ENCODE results near the gene SECTM1. TPM values are rescaled to one million over a fixed set of nuclear protein-coding genes. Genes with fewer than 3 reads are reported as not detected.
"Not testable (repeated sequence)": the region's sequence is repeated elsewhere in the genome, so short reads cannot be mapped to it uniquely, and the experiment has no call there.

Gene SECTM1
- total and polyA plus RNA-seq, 4 experiments from 2014 or later, result 2.2 to 6.1 (median 4.8) TPM

DNA sequence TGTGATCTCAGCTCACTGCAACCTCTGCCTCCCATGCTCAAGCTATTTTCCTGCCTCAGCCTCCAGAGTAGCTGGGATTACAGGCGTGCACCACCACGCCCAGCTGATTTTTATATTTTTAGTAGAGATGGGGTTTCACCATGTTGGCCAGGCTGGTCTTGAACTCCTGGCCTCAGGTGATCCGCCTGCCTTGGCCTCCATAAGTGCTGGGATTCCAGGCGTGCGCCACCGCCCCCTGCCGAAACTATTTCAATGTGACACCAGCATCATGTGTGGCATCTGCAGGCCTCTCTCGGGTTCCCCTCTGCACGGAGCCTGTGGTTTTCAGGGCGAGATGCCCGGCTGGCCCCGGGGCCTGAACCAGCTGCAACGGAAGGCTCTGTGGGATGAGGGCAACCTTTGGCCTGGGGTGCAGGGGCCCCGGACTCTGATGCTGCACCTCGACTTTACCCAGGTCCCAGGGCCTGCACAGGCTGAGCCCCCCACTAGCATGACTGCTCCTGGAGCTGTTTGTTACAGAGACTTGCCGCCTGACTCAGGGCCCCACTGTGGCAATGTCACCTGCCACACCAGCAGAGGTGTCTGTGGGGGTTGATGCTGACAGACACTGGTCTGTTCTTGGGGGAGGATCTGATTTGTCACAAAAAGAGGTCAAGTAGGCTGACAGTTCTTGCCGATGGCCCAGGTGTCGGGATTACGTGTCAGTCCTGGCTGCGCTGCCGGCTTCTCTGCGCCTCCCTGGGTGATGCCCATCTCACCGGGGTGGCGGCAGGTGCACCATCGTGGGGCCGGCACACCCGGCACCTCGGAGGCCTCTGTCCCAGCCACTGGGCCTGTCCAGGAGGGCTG lies 16.8 kb upstream of the SECTM1 start:
- H3K9me3 ChIP-seq (ENCODE audit: control insufficient read depth in 1 of 2, low read length in 2 of 2), result no peaks in the 10 kb centered on the region
- CTCF ChIA-PET (ENCODE audit: partially characterized antibody), result interaction anchor here (0.9 to 5.4 kb wide), 15 partner anchors 12 to 203 kb away, joined by 3 to 52 read pairs (median 3); partner anchors contain the start of gene SECTM1
- H3K27ac ChIP-seq (ENCODE audit: low read depth, low read length), result no peak overlapping the region
- no peak overlapping the region for H3K27ac Mint-ChIP-seq
- no peak overlapping the region for H3K4me3 ChIP-seq (ENCODE audit: low read length in 2 of 2)
- peaks cover 2 to 9% of the 10 kb centered on the region in 2 donors for H3K27me3 Mint-ChIP-seq
- no peaks in the 10 kb centered on the region for H3K9me3 Mint-ChIP-seq
- intact Hi-C loops (cut with micrococcal nuclease), result loop anchor here (1.0 to 10.0 kb wide), 4 partner anchors 64 to 424 kb away; no protein-coding TSS in a partner anchor
- H3K4me1 ChIP-seq (ENCODE audit: insufficient read depth, low read length), result peaks cover 6% of the 10 kb centered on the region
- peak in 1 of 5 donors; percentile 27 for DNase-seq
- H3K36me3 Mint-ChIP-seq, result no peaks in the 10 kb centered on the region
- H3K4me3 Mint-ChIP-seq, result no peak overlapping the region
- no peaks in the 10 kb centered on the region for H3K27me3 ChIP-seq (ENCODE audit: insufficient read depth, low read length)
- POLR2A ChIA-PET (ENCODE audit: partially characterized antibody), result no interaction called here
- H3K4me1 Mint-ChIP-seq, result peaks cover 0 to 13% (median 8%) of the 10 kb centered on the region in 4 donors
- H3K36me3 ChIP-seq (ENCODE audit: insufficient read depth, low read length), result no peaks in the 10 kb centered on the region

DNA sequence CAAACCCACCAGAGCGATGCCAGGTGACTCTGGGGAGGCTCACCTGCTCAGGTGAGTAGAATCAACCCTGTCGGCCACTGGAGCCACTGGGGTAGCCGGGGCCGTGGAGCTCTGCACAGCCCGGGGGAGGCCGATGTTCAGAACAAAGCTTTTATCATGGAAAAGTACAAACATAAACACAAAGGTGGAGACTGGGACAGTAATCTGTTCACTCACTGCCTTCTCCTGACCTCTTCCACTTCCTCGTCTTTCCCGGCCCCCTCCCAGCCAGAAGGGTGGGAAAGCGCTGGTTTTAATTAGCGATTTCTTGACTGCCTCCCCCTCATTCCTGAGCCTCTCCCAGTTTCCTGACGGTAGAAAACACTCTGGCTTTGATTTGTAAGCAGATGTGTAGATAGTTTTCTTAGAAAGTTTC lies 15.7 kb upstream of the SECTM1 start:
- H3K36me3 ChIP-seq (ENCODE audit: insufficient read depth, low read length), result no peaks in the 10 kb centered on the region
- H3K4me3 ChIP-seq (ENCODE audit: low read length in 2 of 2), result no peak overlapping the region
- intact Hi-C loops (cut with micrococcal nuclease), result no loop called here
- no peak overlapping the region for H3K27ac ChIP-seq (ENCODE audit: low read depth, low read length)
- no peak overlapping the region for H3K4me3 Mint-ChIP-seq
- ChIA-PET POLR2A (ENCODE audit: partially characterized antibody) (no interaction called here), CTCF (ENCODE audit: partially characterized antibody) (interaction anchor here (1.0 to 5.4 kb wide), 6 partner anchors 12 to 204 kb away, joined by 3 to 52 read pairs (median 4); partner anchors contain the start of gene SECTM1)
- H3K36me3 Mint-ChIP-seq, result no peaks in the 10 kb centered on the region
- DNase-seq, result no peak
- no peaks in the 10 kb centered on the region for H3K9me3 ChIP-seq (ENCODE audit: control insufficient read depth in 1 of 2, low read length in 2 of 2)
- no peaks in the 10 kb centered on the region for H3K27me3 ChIP-seq (ENCODE audit: insufficient read depth, low read length)
- H3K4me1 ChIP-seq (ENCODE audit: insufficient read depth, low read length), result peaks cover 6% of the 10 kb centered on the region
- H3K4me1 Mint-ChIP-seq, result peaks cover 0 to 13% (median 8%) of the 10 kb centered on the region in 4 donors
- peaks cover 2 to 5% of the 10 kb centered on the region in 2 donors for H3K27me3 Mint-ChIP-seq
- no peak overlapping the region for H3K27ac Mint-ChIP-seq
- no peaks in the 10 kb centered on the region for H3K9me3 Mint-ChIP-seq

- Mint-ChIP-seq H3K9me3 (no peaks in the 10 kb centered on the region), H3K4me1 (peaks cover 0 to 13% (median 8%) of the 10 kb centered on the region in 4 donors), H3K27me3 (peaks cover 2 to 5% of the 10 kb centered on the region in 2 donors), H3K27ac (peak overlapping the region in 1 of 7 donors; percentile 76), H3K4me3 (no peak overlapping the region), H3K36me3 (no peaks in the 10 kb centered on the region)
- ChIA-PET CTCF (ENCODE audit: partially characterized antibody) (interaction anchor here (1.4 to 5.4 kb wide), 2 partner anchors 12 to 66 kb away, joined by 3 to 52 read pairs; no protein-coding TSS in a partner anchor), POLR2A (ENCODE audit: partially characterized antibody) (no interaction called here)
- H3K4me1 ChIP-seq (ENCODE audit: insufficient read depth, low read length), result peaks cover 6% of the 10 kb centered on the region
- no peak overlapping the region for H3K4me3 ChIP-seq (ENCODE audit: low read length in 2 of 2)
- H3K36me3 ChIP-seq (ENCODE audit: insufficient read depth, low read length), result no peaks in the 10 kb centered on the region
- intact Hi-C loops (cut with micrococcal nuclease), result no loop called here
- no peak overlapping the region for H3K27ac ChIP-seq (ENCODE audit: low read depth, low read length)
- H3K27me3 ChIP-seq (ENCODE audit: insufficient read depth, low read length), result no peaks in the 10 kb centered on the region
- H3K9me3 ChIP-seq (ENCODE audit: control insufficient read depth in 1 of 2, low read length in 2 of 2), result no peaks in the 10 kb centered on the region
- no peak for DNase-seq
Measured at GRCh38 chr17:82348866-82349265, 15.3 kb upstream of the SECTM1 start.

- no peak overlapping the region for H3K27ac ChIP-seq (ENCODE audit: low read depth, low read length)
- H3K27ac Mint-ChIP-seq, result peak overlapping the region in 1 of 7 donors; percentile 76
- H3K4me1 ChIP-seq (ENCODE audit: insufficient read depth, low read length), result peaks cover 6% of the 10 kb centered on the region
- no peaks in the 10 kb centered on the region for H3K9me3 ChIP-seq (ENCODE audit: control insufficient read depth in 1 of 2, low read length in 2 of 2)
- ChIA-PET POLR2A (ENCODE audit: partially characterized antibody) (no interaction called here), CTCF (ENCODE audit: partially characterized antibody) (no interaction called here)
- H3K4me3 Mint-ChIP-seq, result no peak overlapping the region
- H3K36me3 ChIP-seq (ENCODE audit: insufficient read depth, low read length), result no peaks in the 10 kb centered on the region
- no peaks in the 10 kb centered on the region for H3K9me3 Mint-ChIP-seq
- no peak overlapping the region for H3K4me3 ChIP-seq (ENCODE audit: low read length in 2 of 2)
- no peaks in the 10 kb centered on the region for H3K27me3 ChIP-seq (ENCODE audit: insufficient read depth, low read length)
- intact Hi-C loops (cut with micrococcal nuclease), result no loop called here
- DNase-seq, result no peak
- peaks cover 2 to 5% of the 10 kb centered on the region in 2 donors for H3K27me3 Mint-ChIP-seq
- H3K36me3 Mint-ChIP-seq, result no peaks in the 10 kb centered on the region
- H3K4me1 Mint-ChIP-seq, result peaks cover 0 to 13% (median 8%) of the 10 kb centered on the region in 4 donors
Measured at GRCh38 chr17:82348434-82348833, 14.9 kb upstream of the SECTM1 start.

GRCh38 chr17:82347994-82348393 lies 14.4 kb upstream of the SECTM1 start:
- H3K36me3 Mint-ChIP-seq; H3K27me3 ChIP-seq (ENCODE audit: insufficient read depth, low read length); H3K9me3 ChIP-seq (ENCODE audit: control insufficient read depth in 1 of 2, low read length in 2 of 2); H3K4me1 ChIP-seq (ENCODE audit: insufficient read depth, low read length); H3K27ac ChIP-seq (ENCODE audit: low read depth, low read length); H3K27ac Mint-ChIP-seq; H3K4me3 Mint-ChIP-seq; H3K4me3 ChIP-seq (ENCODE audit: low read length in 2 of 2); DNase-seq; intact Hi-C loops (cut with micrococcal nuclease); CTCF ChIA-PET (ENCODE audit: partially characterized antibody); POLR2A ChIA-PET (ENCODE audit: partially characterized antibody); H3K36me3 ChIP-seq (ENCODE audit: insufficient read depth, low read length); H3K27me3 Mint-ChIP-seq; H3K9me3 Mint-ChIP-seq: not testable (repeated sequence)
- peaks cover 0 to 13% (median 8%) of the 10 kb centered on the region in 4 donors for H3K4me1 Mint-ChIP-seq

- H3K9me3 ChIP-seq (ENCODE audit: control insufficient read depth in 1 of 2, low read length in 2 of 2), result no peaks in the 10 kb centered on the region
- H3K9me3 Mint-ChIP-seq, result no peaks in the 10 kb centered on the region
Measured at GRCh38 chr17:82346342-82347300, 13.1 kb upstream of the SECTM1 start.

More at GRCh38 chr17:82346342-82347300, 13.1 kb upstream of the SECTM1 start:
- CTCF ChIA-PET (ENCODE audit: partially characterized antibody), result no interaction called here
- intact Hi-C loops (cut with micrococcal nuclease), result no loop called here
- H3K27ac ChIP-seq (ENCODE audit: low read depth, low read length), result no peak overlapping the region
- Mint-ChIP-seq H3K27me3 (peaks cover 2 to 5% of the 10 kb centered on the region in 2 donors), H3K27ac (no peak overlapping the region), H3K4me3 (no peak overlapping the region), H3K4me1 (peaks cover 0 to 8% (median 4%) of the 10 kb centered on the region in 4 donors), H3K36me3 (no peaks in the 10 kb centered on the region)
- H3K4me1 ChIP-seq (ENCODE audit: insufficient read depth, low read length), result peaks cover 6% of the 10 kb centered on the region
- no peak overlapping the region for H3K4me3 ChIP-seq (ENCODE audit: low read length in 2 of 2)
- DNase-seq, result no peak
- no peaks in the 10 kb centered on the region for H3K36me3 ChIP-seq (ENCODE audit: insufficient read depth, low read length)
- POLR2A ChIA-PET (ENCODE audit: partially characterized antibody), result no interaction called here
- no peaks in the 10 kb centered on the region for H3K27me3 ChIP-seq (ENCODE audit: insufficient read depth, low read length)
